Heart left ventricle (tissue), 16 donors: ENCODE results near the gene NTRK2. TPM values are rescaled to one million over a fixed set of nuclear protein-coding genes. Genes with fewer than 3 reads are reported as not detected.

Experiments used
- ATAC-seq, 4 donors: fragments of 200-7000 bp; cut with Tn5 transposase; one replicate each; pipeline ENCODE4 v1.9.1; 2020 to 2022; ENCODE audit warnings: moderate library complexity in 4 of 4, mild to moderate bottlenecking in 3 of 4, moderate number of reproducible peaks in 1 of 4
- DNase-seq, 5 donors: peaks; one replicate each; pipeline ENCODE4 v3.0.0-alpha.2; 2020
- H3K27ac ChIP-seq, 12 donors: fragments of 200-600 bp; sonication (generic) in 4 of 12; one replicate each; pipeline versions ENCODE4 v1.5.0 to v1.8.0; 2016 to 2022; ENCODE audit warnings: mild to moderate bottlenecking in 2 of 12
- H3K27me3 ChIP-seq, 9 donors: fragments of 200-600 bp; sonication (generic) in 2 of 9; one replicate each; pipeline versions ENCODE4 v1.5.1 to v1.8.0; 2016 to 2022; ENCODE audit warnings: mild to moderate bottlenecking in 3 of 9
- H3K36me3 ChIP-seq, 9 donors: fragments of 200-600 bp; sonication (generic) in 2 of 9; one replicate each; pipeline versions ENCODE4 v1.5.0 to v1.8.0; 2018 to 2022; ENCODE audit warnings: mild to moderate bottlenecking in 2 of 9
- H3K4me1 ChIP-seq, 12 donors: fragments of 200-600 bp; sonication (generic) in 4 of 12; one replicate each; pipeline versions ENCODE4 v1.5.0 to v1.8.0; 2016 to 2022; ENCODE audit warnings: mild to moderate bottlenecking in 3 of 12
- H3K4me3 ChIP-seq, 12 donors: fragments of 200-600 bp; sonication (generic) in 4 of 12; one replicate each; pipeline versions ENCODE4 v1.5.0 to v1.8.0; 2017 to 2022; ENCODE audit warnings: mild to moderate bottlenecking in 9 of 12, moderate library complexity in 4 of 12
- H3K9me3 ChIP-seq, 12 donors: fragments of 200-600 bp; sonication (generic) in 4 of 12; one replicate each; pipeline versions ENCODE4 v1.5.0 to v1.8.0; 2016 to 2022; ENCODE audit warnings: mild to moderate bottlenecking in 1 of 12
- POLR2A ChIP-seq, 2 donors: fragments of 450-650 bp; IDR thresholded peaks; one replicate each; pipeline ENCODE4 v1.6.1; 2017; ENCODE audit warnings: antibody characterized with exemption in 2 of 2, mild to moderate bottlenecking in 2 of 2, moderate library complexity in 2 of 2
- WGBS, 4 donors: extraction: QIAGEN DNeasy Blood & Tissue Kit in 2 of 4; methylation state at CpG; one replicate each; pipeline versions ENCODE4 v1.1.5 to v1.1.7; 2013 to 2018; 5-methylcytosine and 5-hydroxymethylcytosine counted together
- intact Hi-C, 10 donors: fragments of 100-400 bp; cut with DNase I; formaldehyde crosslinking; loops; one replicate each; pipeline versions ENCODE4 v1.11.1 to v1.14.2; 2022
- polyA plus RNA-seq, 2 donors: library from polyadenylated mRNA; stranded (reverse); fragments of 200-250 nt; gene quantifications; one replicate each; pipeline ENCODE4 v1.2.3, GENCODE V29; 2013
- total RNA-seq, 9 donors: library from RNA; depleted of rRNA in 2 of 9; stranded (reverse); fragments of >200 nt in 2 of 9; fragmentation: NEBNext Ultra II Directional in 3 of 9; extraction: Animal tissue kit (Norgen Biotek cat#: 25700) in 3 of 9; gene quantifications; one replicate each; pipeline versions ENCODE4 v1.1.0 to v1.2.4, GENCODE V29; 2016 to 2023
- TF ChIP-seq, protein P1 (sequence below), 12 donors: fragments of 200-600 bp; sonication (generic) in 4 of 12; IDR thresholded peaks; one replicate each; pipeline versions ENCODE4 v1.5.0 to v1.8.0; 2018 to 2022; ENCODE audit warnings: antibody characterized with exemption in 12 of 12, mild to moderate bottlenecking in 5 of 12
- donor health status: ischemic (EF 13 %, LVEDD 7.1; RV severe dilation, severe dysfunction).
- donor health status: healthy with polysubstance abuse.
- donor health status: DM: no; HTN: yes; CAD: no.
- donor health status: DM: no; HTN: no; CAD: no.
- donor health status: ischemic (EF 25% LVEDD 6.9; RV normal size, moderate dysfunction).
- donor health status: ischemic (EF 25% LVEDD 5.7; RV mildly dilated, moderate dysfunction).
- donor health status: healthy.
- donor health status: DM: yes; HTN: yes; CAD: no.
- donor health status: ischemic (EF 35%, LVEDD 5.7; RV mildly dilated, moderate dysfunction).
- donor health status: nonischemic (EF 11% LVEDD 7.7; RV severe dilation, severe dysfunction).
- donor health status: DM: yes; HTN: yes; CAD: no.
- donor health status: PGD.
- donor health status: ischemic (EF 29% LVEDD 5.4; RV normal size, mild dysfunction).
- donor health status: nonischemic (EF 23%, LVEDD 6.1; RV moderate dilation, normal function).

NTRK2 gene
- total and polyA plus RNA-seq, 11 donors: 0.86 to 16.0 (median 2.4) TPM

DNA sequence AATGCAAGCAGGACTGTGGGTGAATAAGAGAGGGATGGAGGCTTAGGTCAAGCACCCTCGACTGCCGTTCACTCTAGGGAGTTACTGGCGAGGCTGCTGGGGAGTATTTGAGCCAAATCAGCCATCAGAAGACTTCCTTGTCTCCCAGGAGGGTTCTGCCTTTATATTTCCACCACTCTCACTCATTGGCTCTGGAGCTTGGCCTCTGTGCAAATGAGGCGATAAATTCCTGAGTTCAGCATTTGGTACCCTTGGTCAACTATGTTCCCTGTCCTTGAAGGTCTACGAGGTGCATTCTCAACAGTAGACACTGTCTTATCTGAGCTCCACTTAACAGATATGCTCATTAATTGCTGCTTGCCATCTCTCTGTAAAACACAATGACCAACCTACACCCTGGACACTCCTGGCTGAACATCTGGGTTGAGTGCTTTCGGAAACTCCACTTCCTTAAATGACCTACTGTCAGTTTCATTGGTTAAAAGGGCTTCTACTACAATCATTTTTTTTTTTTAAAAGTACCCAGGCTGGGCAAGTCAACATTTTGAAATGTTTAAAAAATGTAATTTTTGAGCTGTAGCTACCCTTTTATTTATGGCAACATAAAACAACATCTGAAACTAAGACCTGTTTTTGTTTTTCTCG lies 153.2 kb downstream of the NTRK2 start:
- Histone ChIP-seq H3K27ac (peak overlapping the region in 3 of 12 donors; percentile 2 to 49 (median 9)), H3K9me3 (no peaks in the 10 kb centered on the region), H3K27me3 (no peaks in the 10 kb centered on the region), H3K4me3 (no peak overlapping the region), H3K4me1 (peaks cover 0 to 32% (median 2%) of the 10 kb centered on the region in 12 donors), H3K36me3 (no peaks in the 10 kb centered on the region)
- ATAC-seq: peak in 1 of 4 donors; percentile 27
- WGBS, 4 donors: 48 to 71% (median 61%) methylated on average over 7 of the region's 7 CpGs
- TF ChIP-seq, protein P1, sequence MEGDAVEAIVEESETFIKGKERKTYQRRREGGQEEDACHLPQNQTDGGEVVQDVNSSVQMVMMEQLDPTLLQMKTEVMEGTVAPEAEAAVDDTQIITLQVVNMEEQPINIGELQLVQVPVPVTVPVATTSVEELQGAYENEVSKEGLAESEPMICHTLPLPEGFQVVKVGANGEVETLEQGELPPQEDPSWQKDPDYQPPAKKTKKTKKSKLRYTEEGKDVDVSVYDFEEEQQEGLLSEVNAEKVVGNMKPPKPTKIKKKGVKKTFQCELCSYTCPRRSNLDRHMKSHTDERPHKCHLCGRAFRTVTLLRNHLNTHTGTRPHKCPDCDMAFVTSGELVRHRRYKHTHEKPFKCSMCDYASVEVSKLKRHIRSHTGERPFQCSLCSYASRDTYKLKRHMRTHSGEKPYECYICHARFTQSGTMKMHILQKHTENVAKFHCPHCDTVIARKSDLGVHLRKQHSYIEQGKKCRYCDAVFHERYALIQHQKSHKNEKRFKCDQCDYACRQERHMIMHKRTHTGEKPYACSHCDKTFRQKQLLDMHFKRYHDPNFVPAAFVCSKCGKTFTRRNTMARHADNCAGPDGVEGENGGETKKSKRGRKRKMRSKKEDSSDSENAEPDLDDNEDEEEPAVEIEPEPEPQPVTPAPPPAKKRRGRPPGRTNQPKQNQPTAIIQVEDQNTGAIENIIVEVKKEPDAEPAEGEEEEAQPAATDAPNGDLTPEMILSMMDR (IDR thresholded peaks at IDR 0.05): no peak
- no peak for TF ChIP-seq POLR2A (IDR thresholded peaks at IDR 0.05)
- intact Hi-C loops: loop anchor here in 1 of 10 donors (5.0 kb wide), 1 partner anchor 40 kb away; no protein-coding TSS in a partner anchor
- peak in 1 of 5 donors; percentile 21 for DNase-seq

DNA sequence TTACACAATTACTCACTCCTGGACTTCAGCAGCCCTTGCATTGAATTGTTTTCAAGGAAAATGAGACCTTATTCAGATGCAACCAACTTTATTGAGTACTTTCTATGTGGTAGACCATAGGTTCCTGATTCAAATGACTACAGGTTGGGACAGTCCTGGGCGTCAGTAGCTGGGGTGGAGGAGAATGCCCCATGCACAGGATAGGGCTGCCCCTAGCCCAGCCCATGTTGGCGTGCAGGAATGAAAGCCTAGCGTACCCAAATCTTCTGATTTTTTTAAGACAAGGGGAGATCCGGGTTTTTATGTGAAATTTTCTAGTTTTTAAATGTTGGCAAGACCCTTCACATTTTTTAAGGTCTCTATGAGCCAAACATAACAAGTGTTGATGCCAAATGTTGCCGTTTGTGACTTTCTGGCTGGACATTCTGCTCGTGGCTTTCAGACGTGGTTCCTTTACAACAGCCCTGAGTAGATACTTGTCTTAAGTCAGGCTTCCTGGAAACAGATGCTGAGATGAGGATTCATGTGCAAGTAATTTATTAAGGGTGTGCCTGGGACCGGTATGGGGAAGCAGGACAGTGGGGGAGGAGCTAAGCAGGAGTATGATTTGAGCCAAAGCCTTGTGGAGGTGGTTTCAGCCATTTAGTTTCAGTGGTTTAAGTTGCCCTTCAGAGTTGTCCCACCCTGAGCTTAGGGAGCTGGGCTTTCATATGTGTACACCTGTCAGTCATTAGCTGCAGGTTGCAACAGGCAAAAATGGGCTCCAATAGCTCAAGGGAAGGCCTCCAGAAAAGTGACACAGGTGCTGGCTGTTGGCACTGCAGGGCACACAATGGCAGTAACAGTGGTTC lies 154.1 kb downstream of the NTRK2 start:
- Histone ChIP-seq H3K27me3 (no peaks in the 10 kb centered on the region), H3K9me3 (no peaks in the 10 kb centered on the region), H3K4me1 (peaks cover 0 to 32% (median 2%) of the 10 kb centered on the region in 12 donors), H3K36me3 (no peaks in the 10 kb centered on the region), H3K27ac (peak overlapping the region in 2 of 12 donors; percentile 48 to 49), H3K4me3 (peak overlapping the region in 1 of 12 donors; percentile 9)
- intact Hi-C loops: loop anchor here in 1 of 10 donors (5.0 kb wide), 1 partner anchor 39 kb away; no protein-coding TSS in a partner anchor
- WGBS, 4 donors: 48 to 56% (median 51%) methylated on average over 8 of the region's 8 CpGs
- DNase-seq (peak in 2 of 5 donors; percentile 10 to 18), ATAC-seq (peak; percentile 55 to 70 (median 60))
- TF ChIP-seq, protein P1 (IDR thresholded peaks at IDR 0.05): no peak
- no peak for TF ChIP-seq POLR2A (IDR thresholded peaks at IDR 0.05)

DNA sequence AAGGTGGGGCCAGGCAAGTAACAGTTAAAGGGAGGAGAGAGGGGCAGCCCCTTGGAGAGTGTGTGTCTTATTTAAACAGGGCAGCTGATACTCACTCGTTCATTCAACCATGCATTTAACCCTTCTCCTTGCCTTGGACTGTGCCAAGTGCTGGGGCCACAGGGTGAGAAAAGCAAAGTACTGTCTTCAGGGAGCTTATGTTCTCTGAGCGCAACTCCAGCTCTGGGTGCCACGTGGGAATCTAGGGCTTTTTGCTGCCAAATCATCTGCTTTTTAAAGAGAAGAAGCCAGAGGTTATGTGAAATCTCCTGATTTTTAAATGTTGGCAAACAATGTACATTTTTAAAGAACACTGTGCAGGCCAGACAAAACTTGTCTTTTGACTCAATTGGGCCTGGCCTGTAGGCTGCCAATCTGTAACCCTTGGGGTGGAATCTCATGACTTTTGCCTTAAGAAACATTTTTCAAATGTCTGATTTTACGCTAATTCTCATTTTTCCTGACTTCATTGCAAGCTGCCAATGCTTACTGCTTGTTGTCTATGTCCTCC lies 157.8 kb downstream of the NTRK2 start:
- TF ChIP-seq POLR2A (IDR thresholded peaks at IDR 0.05): no peak
- TF ChIP-seq, protein P1 (IDR thresholded peaks at IDR 0.05): no peak
- 54 to 72% (median 61%) methylated on average over 4 of the region's 4 CpGs for WGBS, 4 donors
- Histone ChIP-seq H3K4me1 (peaks cover 0 to 24% (median 2%) of the 10 kb centered on the region in 12 donors), H3K4me3 (no peak overlapping the region), H3K27me3 (no peaks in the 10 kb centered on the region), H3K9me3 (no peaks in the 10 kb centered on the region), H3K36me3 (no peaks in the 10 kb centered on the region), H3K27ac (no peak overlapping the region)
- intact Hi-C loops: no loop called here
- DNase-seq (no peak), ATAC-seq (no peak)

DNA sequence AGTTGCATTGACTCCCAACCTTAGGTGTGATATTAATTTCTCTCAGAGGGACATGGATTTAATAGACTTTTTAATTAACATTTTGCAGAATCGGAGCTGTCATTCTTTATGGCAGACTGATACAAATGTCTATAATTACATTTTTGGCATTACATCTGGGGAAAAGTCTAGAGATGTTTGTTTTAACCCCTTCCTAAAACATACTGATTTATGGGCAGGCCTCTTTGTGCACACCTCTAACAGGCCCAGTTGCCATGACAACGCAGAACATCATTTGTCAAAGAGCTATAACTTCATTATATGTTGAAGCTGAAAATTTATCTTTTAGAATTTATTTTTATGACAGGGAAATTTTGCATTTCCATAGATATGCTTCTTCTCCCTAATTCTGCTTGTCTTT lies 158.5 kb downstream of the NTRK2 start:
- intact Hi-C loops: no loop called here
- no peak for TF ChIP-seq POLR2A (IDR thresholded peaks at IDR 0.05)
- TF ChIP-seq, protein P1 (IDR thresholded peaks at IDR 0.05): no peak
- WGBS, 4 donors: 85 to 93% (median 89%) methylated on average over 2 of the region's 2 CpGs

More for the DNA sequence above, 158.5 kb downstream of the NTRK2 start:
- H3K36me3 ChIP-seq: no peaks in the 10 kb centered on the region
- no peaks in the 10 kb centered on the region for H3K9me3 ChIP-seq
- no peak overlapping the region for H3K27ac ChIP-seq
- DNase-seq (no peak), ATAC-seq (no peak)
- no peak overlapping the region for H3K4me3 ChIP-seq
- H3K27me3 ChIP-seq: no peaks in the 10 kb centered on the region
- peaks cover 0 to 18% (median 0%) of the 10 kb centered on the region in 12 donors for H3K4me1 ChIP-seq
